Measurements from ENCODE around the gene SLX1A.
"Not testable (repeated sequence)": the region's sequence is repeated elsewhere in the genome, so short reads cannot be mapped to it uniquely, and the experiment has no call there.

SLX1A gene

GRCh38 chr16:30217082-30217481, 23.4 kb downstream of the SLX1A start:
- not testable (repeated sequence) for DNase-seq (ENCODE audit: low read depth in 2 of 2, low spot score in 1 of 2)

Measured in stimulated activated CD8-positive, alpha-beta memory T cell treated with anti-CD3 and anti-CD28 coated beads, Interleukin-4, amount 100 ng/mL, for 4 hours (primary cell).